ENCODE data around the gene ZMIZ2.
"Not testable (repeated sequence)": the region's sequence is repeated elsewhere in the genome, so short reads cannot be mapped to it uniquely, and the experiment has no call there.

Gene ZMIZ2

DNA sequence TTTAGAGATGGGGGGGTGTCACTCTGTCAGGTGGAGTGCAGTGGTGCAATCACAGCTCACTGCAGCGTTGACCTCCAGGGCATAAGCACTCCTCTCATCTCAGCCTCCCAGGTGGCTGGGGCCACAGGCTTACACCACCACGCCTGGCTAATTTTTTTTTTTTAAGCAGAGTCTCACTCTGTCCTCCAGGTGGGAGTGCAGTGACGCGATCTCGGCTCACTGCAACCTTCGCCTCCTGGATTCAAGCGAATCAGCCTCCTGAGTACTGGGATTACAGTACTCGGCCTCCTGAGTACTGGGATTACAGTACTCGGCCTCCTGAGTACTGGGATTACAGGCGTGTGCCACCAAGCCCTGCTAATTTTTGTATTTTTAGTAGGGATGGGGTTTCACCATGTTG, 24.2 kb downstream of the ZMIZ2 start:
- DNase-seq = no peak

DNA sequence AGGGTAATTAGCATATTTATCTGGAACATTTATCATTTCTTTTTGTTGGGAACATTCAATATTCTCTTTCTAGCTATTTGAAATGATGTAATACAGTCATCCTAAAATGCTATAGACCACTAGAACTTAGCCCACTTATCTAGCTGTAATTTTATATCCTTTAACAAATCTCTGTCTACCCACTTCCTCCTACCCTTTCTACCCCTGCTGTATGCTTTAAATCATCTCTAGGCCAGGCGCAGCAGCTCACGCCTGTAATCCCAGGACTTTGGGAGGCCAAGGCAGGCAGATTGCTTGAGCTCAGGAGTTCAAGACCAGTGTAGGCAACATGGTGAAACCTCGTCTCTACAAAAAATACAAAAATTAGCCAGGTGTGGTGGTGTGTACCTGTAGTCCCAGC, 25.8 kb downstream of the ZMIZ2 start:
- not testable (repeated sequence) for DNase-seq

DNA sequence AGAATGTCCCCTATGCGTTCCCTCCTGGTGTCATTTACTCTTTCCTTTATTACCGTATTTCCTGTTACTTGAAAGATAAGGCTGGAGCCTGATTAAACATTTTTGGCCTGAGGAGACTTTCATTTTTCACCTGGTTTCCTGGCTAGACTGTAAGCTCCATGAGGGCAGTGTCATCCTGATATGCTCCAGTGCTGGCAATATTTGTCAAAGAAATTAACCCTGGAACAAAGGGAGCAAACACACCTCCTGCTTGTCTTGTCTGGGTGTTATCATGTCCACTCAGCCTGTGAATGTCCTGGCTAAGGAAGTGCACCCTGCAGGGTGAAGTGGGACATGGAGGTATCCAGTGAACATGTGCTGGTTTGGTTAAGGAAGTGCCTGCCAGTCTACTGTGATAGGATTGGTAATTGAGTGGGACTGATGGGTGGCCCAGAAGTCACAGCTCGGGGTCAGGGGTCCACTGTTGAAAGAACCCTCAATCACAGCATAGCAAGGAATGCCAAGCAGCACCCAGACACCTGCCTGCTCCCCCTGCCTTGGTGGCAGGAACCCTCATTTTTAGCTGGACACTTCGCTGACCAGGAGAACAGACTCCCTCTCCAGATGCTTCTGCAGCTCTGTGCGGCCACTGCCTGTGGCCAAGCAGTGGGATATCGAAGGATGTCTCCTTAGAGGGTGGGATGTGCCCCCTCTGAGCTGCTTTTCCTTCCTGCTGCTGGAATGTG, 26.9 kb downstream of the ZMIZ2 start:
- DNase-seq = no peak

DNA sequence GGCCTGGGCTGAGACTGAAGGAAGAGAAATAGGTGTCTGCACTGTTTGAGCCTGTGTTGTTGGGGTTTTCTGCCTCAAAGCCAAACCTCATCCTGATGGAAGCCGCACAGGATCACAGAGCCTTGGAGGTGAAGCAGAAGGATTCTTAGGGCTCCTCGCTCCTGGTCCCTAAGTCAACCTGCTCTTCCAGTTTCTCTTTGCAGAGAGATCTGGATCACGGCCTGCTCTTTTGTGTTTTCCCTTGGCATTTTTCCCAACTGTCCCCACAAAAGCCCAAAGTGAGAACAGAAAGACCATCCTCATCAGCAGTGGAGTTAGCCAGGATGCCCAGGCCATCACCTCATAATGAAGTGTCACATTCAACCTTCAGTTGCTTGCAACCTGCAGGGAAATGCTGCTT, 27.6 kb downstream of the ZMIZ2 start:
- no peak for DNase-seq

GRCh38 chr7:44782460-44782859, 33.8 kb downstream of the ZMIZ2 start:
- DNase-seq = no peak

- no peak for DNase-seq
These were observed 34.8 kb downstream of the ZMIZ2 start for GRCh38 chr7:44783407-44783806.

- DNase-seq = no peak
These were observed 35.7 kb downstream of the ZMIZ2 start for GRCh38 chr7:44784364-44784763.

GRCh38 chr7:44785218-44785617, 36.6 kb downstream of the ZMIZ2 start:
- DNase-seq = not testable (repeated sequence)

DNA sequence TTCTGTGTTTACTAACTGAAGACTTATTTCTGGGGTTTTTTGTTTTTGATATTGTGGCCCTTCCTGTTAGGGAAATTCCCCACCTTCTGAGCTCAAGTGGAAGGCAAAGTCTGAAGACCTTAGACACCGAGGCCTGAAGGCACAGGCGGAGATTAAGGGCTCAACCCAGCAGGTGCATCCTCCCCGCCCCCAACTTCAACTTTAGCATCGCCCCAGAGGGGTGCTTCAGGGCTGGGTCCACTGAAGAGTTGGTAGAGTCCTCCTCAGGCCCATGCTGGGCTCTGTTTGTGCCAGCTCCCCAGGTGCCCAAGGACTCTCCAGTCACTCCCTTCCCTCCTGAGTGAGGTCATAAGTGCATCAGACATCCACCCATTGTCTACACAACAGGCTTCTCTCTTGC, 38.4 kb downstream of the ZMIZ2 start:
- no peak for DNase-seq

GRCh38 chr7:44787762-44788161, 39.1 kb downstream of the ZMIZ2 start:
- no peak for DNase-seq

DNA sequence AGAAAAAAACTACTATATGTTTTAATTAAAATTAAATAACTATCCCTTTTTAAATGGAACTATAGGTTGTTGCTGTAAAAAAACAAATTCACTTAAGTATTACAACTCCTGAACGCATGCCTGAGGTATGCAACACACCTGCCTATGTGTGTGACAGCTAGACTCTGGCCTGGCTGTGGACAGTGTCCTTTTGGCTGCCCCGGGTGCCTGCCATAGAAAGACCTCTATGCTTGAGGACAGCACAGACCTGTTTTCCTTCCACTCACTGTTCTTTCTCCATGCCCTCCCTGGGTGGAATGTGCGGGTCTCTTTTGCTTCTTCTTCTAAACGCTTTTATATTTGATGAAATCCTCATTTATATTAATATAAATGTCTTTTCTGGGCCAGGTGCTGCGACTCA, 41.3 kb downstream of the ZMIZ2 start:
- DNase-seq = no peak

DNA sequence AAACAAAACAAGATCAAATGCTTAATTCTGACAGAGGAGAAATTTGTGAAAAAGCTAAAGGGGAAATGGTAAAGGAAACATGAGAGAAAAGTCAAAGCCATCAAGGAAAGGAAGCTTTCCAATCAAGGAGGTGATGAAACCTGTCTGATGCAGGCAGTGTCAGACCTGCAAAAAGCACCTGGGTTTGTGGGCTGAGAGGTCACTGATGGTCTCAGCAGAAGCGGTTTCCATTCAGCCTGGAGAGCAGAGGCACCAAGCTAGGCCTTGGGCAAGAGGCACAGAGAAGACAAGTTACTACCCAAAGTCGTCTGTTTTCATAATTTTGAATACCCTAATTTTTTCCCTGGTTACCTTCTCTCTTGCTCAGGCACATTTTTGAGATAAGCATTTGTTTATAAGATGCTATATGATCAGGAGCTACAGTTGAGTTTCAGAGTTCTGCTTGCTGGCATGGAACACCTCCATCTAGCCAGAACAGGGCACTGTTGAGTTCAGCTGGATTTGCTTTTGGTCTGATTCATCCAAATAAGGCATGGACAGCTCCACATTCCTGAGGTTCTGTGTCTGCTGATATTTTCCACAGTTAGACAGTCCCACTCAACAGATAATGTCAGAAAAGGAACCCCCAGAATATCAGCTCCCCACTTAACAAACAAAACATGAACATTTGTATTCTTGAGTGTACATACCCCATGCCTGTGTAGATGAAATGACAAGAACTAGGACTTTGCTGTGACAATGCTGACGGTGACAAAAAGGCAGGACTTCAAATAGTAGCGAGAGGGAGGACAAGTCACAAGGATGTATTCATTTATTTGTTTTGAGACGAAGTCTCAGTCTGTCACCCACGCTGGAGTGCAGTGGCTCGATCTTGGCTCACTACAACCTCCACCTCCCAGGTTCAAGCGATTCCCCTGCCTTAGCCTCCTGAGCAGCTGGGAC, 42.9 kb downstream of the ZMIZ2 start:
- DNase-seq = no peak

- DNase-seq = no peak
These were observed 45.3 kb downstream of the ZMIZ2 start for GRCh38 chr7:44793919-44794318.

GRCh38 chr7:44794331-44794730, 45.7 kb downstream of the ZMIZ2 start:
- DNase-seq = no peak

- DNase-seq = no peak
These were observed 47.4 kb downstream of the ZMIZ2 start for GRCh38 chr7:44796034-44796503.

- DNase-seq = peak; percentile 99
These were observed 48.1 kb downstream of the ZMIZ2 start, which contains the start of gene PPIA for GRCh38 chr7:44796504-44797328. PPIA (plus strand) TSS chr7:44796681; CDS start chr7:44796725, 44 bp downstream.

- peak; percentile 89 for DNase-seq
These were observed 48.9 kb downstream of the ZMIZ2 start for GRCh38 chr7:44797329-44798258.

GRCh38 chr7:44798649-44799305, 50.1 kb downstream of the ZMIZ2 start:
- DNase-seq = no peak

- DNase-seq = no peak
These were observed 51.3 kb downstream of the ZMIZ2 start for GRCh38 chr7:44799939-44800338.

DNA sequence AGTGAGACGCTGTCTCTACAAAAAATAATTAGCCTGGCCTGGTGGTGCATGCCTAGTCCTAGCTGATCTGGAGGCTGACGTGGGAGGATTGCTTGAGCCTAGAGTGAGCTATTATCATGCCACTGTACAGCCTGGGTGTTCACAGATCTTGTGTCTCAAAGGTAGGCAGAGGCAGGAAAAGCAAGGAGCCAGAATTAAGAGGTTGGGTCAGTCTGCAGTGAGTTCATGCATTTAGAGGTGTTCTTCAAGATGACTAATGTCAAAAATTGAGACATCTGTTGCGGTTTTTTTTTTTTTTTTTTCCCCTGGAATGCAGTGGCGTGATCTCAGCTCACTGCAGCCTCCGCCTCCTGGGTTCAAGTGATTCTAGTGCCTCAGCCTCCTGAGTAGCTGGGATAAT, 53.2 kb downstream of the ZMIZ2 start:
- DNase-seq = no peak

DNA sequence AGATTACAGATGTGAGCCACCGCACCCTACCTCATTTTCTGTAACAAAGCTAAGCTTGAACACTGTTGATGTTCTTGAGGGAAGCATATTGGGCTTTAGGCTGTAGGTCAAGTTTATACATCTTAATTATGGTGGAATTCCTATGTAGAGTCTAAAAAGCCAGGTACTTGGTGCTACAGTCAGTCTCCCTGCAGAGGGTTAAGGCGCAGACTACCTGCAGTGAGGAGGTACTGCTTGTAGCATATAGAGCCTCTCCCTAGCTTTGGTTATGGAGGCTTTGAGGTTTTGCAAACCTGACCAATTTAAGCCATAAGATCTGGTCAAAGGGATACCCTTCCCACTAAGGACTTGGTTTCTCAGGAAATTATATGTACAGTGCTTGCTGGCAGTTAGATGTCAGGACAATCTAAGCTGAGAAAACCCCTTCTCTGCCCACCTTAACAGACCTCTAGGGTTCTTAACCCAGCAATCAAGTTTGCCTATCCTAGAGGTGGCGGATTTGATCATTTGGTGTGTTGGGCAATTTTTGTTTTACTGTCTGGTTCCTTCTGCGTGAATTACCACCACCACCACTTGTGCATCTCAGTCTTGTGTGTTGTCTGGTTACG, 53.9 kb downstream of the ZMIZ2 start:
- no peak for DNase-seq

Measured in CD4-positive, alpha-beta T cell treated with Interleukin-12 subunit alpha and Interleukin-12 subunit beta, for 1 hour (primary cell).